ENCODE data around the gene C20orf204.

DNA sequence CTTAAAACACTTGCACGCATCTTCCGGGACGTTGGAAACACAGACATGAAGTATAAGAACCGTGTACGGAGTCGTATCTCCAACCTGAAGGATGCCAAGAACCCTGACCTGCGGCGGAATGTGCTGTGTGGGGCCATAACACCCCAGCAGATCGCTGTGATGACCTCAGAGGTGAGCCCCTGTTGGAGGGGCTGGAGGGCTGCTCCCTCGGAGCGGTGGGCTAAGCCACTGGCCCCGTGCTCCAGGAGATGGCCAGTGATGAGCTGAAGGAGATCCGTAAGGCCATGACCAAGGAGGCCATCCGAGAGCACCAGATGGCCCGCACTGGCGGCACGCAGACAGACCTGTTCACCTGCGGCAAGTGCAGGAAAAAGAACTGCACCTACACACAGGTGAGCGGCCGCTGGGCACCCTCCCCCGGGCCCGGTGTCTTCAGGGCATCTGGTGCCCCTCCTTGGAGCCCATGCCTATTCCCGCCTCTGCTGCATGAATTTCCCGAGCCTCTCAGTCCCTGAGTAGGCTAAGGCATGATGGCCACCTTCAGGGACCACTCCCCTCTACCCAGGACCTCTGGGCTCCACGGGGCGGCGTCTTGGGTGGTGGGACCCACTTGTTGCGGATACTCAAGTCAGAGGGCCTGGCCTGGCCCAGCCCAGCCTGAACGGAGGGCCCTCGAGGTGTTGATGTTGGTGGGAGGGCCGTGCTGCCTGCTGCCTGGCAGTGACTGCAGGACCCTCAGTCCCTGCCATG lies 34.4 kb downstream of the C20orf204 start:
- TF ChIP-seq, protein P1, sequence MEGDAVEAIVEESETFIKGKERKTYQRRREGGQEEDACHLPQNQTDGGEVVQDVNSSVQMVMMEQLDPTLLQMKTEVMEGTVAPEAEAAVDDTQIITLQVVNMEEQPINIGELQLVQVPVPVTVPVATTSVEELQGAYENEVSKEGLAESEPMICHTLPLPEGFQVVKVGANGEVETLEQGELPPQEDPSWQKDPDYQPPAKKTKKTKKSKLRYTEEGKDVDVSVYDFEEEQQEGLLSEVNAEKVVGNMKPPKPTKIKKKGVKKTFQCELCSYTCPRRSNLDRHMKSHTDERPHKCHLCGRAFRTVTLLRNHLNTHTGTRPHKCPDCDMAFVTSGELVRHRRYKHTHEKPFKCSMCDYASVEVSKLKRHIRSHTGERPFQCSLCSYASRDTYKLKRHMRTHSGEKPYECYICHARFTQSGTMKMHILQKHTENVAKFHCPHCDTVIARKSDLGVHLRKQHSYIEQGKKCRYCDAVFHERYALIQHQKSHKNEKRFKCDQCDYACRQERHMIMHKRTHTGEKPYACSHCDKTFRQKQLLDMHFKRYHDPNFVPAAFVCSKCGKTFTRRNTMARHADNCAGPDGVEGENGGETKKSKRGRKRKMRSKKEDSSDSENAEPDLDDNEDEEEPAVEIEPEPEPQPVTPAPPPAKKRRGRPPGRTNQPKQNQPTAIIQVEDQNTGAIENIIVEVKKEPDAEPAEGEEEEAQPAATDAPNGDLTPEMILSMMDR (IDR thresholded peaks at IDR 0.05): no peak
- TF ChIP-seq POLR2A (IDR thresholded peaks at IDR 0.05): peak in 1 of 4 donors; percentile 14

Data from esophagus squamous epithelium (tissue), 4 donors.